GM18526 (cell line): ENCODE measurements around the gene IL1F10.

Experiments
- POLR2A ChIP-seq: IDR thresholded peaks from 3 replicates; pipeline ENCODE4 v1.6.1; 2011; ENCODE audit not compliant: insufficient read length; ENCODE audit errors: extremely low read depth

Gene IL1F10, protein sequence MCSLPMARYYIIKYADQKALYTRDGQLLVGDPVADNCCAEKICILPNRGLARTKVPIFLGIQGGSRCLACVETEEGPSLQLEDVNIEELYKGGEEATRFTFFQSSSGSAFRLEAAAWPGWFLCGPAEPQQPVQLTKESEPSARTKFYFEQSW

DNA sequence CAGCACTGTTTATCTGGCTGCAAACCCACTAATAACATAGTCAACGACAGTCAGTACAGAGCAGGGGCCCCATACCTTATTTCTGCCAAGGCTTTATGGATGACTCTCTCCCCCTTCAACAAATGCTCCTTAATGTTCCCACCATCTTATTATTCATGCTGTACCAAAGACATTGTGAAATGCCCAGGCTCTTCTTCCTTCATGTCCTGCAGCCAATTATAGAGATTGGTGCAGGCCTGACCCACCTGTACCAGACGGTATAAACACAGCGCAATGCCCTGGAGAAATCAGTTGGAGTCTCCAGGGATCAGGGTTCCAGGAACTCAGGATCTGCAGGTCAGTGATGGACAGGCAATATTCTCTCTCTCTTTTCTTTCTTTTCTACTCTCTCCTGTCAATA lies at the start of gene IL1F10:
Gene IL1F10 (plus strand): TSS at position 290 of the 400 bp plus-strand sequence. CDS start 4,769 bp downstream, outside the sequence.
- no peak for TF ChIP-seq POLR2A

DNA sequence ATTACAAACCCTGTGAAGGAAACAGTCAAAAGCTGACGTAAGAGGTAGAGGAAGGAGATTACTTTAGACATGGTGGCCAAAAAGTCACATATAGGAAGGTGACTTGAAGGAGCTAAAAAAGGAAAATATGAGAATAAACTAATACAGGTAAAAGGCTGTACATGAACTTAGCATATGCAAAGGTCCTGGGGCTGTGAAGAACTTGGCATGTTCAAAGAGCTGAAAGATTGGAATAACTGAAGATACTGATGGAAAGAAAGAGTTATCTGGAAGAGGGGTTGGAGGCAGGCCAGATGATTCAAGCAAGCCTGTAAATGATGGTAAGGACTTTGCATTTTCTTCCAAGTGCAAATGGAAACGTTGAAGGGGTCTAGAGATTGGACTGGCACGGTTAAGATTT lies 49.3 kb upstream of the IL1F10 start:
- no peak for TF ChIP-seq POLR2A

DNA sequence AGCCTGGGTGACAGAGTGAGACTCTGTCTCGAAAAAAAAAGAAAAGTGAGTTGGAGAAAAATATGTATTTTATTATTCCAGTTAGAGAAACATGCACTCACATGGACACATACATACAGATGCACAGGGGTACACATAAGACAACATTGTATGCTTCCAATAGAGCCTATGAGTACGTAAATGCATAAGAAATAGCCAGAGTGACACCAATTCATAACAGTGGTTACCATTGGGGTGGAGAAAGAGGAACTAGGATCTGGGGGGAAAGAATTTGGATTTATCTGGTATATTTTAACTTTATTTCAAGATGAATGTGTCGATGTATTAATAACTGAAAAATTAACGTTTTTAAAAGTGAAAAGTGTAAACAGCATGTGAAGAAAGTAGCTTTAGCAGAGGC lies 46.5 kb upstream of the IL1F10 start:
- no peak for TF ChIP-seq POLR2A

DNA sequence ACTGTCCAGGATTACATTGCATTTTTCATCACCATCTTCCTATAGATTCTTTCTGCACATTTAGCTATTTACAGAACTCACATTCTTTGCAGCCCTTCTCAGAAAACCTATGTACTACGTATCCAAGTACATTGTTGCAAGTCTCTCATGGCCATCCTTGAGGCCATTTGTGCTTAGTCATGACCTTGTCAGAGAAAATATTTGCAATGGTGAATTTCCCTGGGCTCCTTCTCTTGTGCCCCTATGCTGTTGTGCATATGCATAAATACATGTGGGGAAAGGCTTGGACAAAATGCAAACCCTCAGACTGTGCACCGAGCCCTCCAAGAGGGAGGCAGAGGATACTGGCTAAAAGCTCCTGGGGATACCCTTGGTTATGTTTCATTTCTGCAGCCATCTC lies 43.0 kb upstream of the IL1F10 start:
- no peak for TF ChIP-seq POLR2A

DNA sequence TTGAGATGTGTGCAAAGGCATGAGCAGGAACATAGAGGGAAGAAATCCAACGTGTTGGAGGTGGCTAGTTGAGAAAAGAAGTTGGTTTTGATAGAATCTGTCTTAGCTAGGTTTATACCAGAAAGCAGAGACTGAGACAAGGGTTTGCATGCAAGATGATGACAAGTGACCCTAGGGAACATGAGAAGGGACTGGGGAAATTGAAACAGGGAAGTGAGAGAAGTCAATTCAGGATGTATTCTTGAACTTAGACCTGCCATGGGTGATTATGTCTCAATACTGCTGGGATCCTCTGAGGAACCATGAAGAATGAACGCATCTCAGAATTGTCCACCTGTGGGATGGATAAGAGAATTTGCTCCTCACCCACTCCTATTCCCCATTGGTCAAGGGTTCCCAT lies 42.0 kb upstream of the IL1F10 start:
- TF ChIP-seq POLR2A = no peak

DNA sequence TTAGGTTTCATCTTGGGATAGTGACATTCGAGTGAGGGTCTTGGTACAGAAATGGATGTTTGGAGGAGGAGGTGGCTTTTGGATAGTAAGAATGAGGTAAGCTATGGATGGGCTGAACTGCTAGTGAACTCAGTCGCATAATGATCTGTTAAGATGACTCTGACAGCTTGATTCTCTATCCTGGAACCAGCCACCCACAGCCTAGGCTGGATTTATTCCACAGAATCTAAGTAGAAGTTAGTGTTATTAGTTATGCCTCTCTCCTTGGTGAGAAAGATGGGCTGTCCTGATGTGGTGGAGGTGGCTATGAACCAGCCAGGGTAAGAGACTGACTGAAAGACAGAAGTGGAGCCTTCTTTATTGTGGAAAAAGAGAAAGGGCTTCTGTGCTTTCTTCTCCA lies 40.1 kb upstream of the IL1F10 start:
- no peak for TF ChIP-seq POLR2A

DNA sequence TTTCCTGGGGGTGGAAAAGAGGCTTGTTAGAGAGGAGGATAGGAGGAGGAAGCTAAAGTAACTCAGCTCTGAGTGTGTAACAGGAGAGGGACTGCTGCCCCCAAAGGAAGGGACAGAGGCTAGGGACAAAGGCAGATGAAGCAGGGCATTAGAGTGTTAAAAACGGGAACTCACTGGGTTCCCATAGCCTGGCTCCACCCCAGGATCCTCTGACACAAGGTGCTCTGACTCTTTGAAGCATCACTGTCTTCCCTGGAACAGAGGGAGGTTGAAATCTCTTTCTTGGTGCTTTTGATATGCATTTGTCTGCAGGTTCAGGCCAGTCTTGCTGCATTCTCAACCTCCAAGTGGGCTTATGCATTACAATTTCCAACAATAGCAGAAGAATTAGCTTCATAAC lies 39.7 kb upstream of the IL1F10 start:
- TF ChIP-seq POLR2A = no peak

DNA sequence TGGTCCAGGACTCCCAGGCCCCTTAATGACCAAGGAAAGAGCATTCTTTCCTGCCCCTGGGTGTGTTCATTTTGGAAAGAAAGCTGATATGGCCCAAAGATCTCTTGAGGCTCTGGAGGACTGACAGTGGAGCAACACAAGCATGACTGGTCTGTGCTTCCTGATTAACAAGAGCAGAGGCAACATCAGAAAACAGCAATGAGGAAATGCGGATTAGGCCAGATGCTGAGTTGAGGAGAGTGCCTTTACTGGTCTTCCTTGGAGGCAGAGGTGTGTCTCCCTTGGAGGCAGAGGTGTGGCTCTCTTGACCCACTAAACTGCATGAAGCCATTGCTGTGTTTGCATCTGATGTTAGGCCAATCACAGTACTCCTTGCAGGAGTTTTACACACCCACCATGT lies 35.0 kb upstream of the IL1F10 start:
- TF ChIP-seq POLR2A = no peak

DNA sequence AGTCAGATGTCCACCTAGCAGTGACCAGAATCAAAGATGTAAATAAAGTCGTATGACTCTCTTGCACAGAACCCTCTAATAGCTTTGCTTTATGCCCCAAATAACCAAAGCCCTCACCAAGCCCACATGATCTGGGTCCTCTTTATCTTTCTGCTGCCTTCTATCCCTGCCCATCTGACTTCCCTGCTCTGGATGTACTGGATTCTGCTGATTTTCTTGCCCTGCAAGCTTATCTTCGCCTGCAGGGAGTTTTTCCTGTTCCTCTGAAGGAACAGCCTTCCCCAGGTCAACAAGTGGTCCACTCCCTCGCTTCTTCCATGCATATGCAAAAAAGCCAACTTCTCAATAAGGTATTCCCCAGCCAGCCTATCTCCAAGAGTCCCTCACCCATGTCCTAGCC lies 33.8 kb upstream of the IL1F10 start:
- TF ChIP-seq POLR2A = no peak

DNA sequence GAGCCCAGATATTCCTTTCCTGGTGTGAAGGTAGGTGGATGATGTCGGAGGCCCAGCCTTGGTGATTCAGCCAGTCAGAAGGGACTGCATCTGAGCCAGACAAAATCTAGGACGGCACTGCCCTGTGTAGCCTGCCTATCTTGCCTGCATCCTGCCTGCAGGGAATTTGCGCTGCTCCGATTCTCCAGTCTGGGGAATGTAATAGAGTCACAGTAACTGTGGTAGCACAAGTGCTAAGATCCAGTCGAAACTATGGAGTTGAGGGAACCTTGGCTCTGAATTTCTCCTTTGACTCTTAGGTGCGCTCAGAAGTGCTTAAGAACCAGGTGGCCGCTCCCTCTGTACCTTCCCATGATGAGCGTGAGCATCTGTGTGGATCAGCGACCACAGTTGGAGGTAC lies 31.0 kb upstream of the IL1F10 start:
- TF ChIP-seq POLR2A = no peak

DNA sequence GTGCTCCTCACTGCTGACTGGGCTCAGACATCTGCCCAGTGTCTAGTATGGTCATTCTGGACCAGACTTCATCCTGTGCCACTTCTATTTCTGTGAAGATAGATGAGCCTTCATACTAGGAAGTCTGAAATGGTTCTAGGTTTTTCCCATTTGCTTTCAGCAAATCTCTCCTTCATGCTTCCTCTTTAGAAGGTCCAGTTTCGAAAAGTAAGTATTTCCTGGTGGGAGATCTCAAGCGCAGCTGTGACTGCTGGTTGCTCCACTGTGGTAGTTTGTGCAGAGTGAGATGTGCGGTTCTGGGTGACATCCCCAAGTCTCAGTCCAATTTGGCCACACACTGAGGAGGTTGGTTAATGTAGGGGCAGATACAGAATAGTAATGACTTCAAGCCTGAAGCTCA lies 29.5 kb upstream of the IL1F10 start:
- no peak for TF ChIP-seq POLR2A

DNA sequence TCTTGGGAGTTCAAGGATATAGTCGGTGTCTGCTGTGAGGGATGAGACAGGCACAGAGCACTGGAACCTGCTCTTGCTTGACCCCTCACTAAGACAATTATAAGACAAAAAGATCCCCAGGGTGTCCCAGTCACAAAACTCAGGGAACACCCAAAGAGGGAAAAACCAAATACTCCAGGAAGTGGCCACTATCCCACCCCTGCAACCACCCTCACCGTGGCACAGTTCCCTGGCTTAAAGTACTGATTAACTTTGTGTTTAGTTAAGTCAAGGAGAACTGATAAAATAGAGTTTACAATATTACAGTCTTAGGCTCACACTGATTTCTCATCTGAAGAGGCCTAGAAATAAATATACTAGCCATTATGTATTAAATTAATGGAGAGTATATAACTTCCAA lies 28.6 kb upstream of the IL1F10 start:
- no peak for TF ChIP-seq POLR2A

DNA sequence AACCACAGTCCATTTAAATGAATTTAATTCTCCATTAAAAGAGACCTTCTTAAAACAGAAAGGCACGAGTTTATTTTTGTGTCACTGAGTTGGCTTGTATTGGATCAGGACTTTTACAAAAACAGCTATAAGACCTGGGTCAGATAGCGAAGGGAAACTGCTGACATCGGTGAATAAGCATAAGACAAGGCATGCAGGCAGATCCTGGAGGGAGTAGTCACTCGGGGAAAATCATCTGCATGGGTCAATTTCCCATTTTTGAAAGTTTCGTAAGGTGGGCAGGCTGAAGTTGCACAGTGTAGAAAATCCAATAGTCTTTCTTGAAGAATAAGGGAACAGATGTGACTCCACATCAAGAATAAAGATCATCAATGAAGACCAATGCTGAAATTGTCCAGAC lies 28.1 kb upstream of the IL1F10 start:
- no peak for TF ChIP-seq POLR2A

DNA sequence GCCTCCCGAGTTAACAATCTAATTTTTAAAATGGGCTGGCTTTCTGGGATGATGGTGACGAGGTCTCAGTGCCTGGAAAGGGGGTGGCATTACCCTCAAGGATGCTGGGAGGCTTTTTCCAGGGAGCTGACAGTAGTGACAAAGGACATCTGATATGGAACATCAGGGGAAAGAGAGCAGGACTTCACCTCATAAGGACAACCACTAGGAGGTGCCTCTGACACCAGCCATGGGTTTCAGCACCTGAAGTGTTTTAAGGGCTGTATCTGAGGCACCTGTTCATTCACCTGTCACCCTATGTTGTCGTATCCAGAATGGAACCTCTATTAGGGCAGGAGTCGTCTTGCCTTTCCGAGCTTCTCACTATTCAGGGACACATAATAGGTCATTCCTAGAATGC lies 25.9 kb upstream of the IL1F10 start:
- no peak for TF ChIP-seq POLR2A

DNA sequence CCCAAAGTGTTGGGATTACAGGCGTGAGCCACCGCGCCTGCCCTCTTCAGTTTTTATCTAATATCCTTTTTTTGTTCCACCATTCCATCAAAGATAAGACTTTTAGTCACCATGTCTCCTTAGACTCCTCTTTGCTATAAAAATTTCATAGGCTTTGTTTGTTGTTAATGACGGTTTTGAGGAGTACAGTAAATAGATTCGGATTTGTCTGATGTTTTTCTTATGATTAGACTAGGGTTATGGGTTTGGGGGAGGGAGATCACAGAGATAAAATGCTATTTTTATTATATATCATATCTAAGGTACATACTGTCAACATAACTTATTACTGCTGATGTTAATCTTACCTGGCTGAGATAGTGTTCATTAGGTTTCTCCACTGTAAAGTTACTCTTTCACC lies 21.3 kb upstream of the IL1F10 start:
- no peak for TF ChIP-seq POLR2A

DNA sequence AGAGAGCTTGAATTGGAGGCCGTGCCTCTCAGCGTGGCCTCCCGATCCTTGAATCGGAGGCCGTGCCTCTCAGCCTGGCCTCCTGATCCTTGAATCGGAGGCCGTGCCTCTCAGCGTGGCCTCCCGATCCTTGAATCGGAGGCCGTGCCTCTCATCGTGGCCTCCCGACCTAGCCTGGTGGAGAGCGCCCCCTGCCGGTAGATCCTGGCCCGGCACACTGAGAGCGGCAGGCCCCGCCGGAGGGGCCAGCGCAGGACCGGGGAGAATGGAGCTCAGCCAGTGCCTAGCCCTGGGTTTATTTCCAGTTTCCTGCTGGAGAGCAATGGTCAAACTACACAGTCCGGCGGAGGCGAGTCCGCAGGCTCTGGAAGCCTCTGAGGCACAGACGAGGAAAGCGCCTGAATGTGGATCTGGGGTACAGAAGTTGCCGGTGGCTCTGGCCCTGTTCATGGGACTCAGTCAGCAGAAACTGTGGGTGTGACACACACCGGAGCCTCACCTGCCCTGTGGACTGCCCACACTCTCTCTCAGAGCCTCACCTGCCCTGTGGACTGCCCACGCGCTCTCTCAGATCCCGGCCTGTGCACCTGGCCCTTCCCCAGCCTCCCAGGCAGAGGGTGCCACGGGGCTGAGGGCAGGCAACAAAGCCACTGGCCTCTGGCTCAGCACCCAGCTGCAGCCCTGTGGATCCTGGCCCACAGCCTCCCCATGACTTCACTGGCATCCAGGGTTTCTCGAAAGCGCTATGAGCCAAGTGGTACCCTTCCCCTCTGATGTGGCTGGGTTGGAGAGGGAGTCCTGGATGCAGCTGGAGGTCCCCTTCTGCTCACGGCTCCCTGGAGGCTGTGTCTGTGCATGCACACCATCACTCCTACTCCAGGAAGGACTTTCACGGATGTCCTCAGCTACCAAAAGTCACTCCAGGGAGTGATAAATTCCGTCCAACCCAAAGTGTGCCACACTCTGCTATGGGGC lies 16.6 kb upstream of the IL1F10 start:
- no peak for TF ChIP-seq POLR2A

DNA sequence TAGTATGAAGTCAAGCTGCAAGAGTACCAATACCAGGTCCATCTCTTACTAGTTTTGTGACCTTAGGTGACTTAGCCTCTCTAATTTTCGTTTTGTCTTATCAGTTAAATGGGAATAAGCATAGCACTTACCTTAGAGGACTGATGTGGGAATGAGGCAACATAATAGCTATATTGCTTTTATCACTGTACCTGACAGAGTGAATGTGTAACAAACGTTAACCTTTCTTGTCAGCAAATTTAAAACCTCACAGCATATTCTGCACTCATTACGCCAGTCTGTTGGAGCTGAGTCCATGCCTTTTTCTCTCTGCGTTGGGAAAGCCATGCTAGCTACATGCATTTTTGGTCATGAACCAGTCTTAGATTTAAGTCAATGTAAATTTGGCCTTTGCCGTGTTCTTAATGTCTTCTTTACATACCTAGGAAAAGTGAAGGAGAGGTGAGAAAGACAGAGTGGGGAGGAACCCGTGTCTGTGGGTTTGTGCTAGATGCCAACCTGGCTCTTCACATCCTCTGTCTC lies 15.3 kb upstream of the IL1F10 start, which contains the start of gene IL36B:
Gene IL36B (minus strand): TSS at position 472 of the 522 bp plus-strand sequence.
- TF ChIP-seq POLR2A = no peak

DNA sequence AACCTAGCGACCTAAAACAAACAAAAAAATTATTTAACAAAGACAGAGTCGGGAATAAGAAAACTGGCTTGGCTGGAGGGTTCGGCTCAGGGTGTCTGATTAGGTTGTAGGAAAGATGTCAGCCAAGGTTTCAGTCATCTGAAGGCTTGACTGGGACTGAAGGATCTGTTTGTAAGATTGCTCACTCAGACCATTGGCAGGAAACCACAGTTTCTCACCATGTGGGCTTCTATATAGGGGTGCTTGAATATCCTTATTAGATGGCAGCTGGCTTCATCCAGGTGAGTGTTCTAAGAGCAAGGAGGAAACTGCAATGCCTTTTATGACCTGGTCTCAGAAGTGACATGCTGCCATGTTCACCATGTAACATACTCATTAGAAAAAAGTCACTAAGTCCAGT lies 14.1 kb upstream of the IL1F10 start:
- TF ChIP-seq POLR2A = no peak
